Measurements from ENCODE around the gene PPP1R12B.
A peak's percentile ranks its signal among the peaks of the same experiment; 100 is the strongest.
"Not testable (repeated sequence)": the region's sequence is repeated elsewhere in the genome, so short reads cannot be mapped to it uniquely, and the experiment has no call there.

Gene PPP1R12B

DNA sequence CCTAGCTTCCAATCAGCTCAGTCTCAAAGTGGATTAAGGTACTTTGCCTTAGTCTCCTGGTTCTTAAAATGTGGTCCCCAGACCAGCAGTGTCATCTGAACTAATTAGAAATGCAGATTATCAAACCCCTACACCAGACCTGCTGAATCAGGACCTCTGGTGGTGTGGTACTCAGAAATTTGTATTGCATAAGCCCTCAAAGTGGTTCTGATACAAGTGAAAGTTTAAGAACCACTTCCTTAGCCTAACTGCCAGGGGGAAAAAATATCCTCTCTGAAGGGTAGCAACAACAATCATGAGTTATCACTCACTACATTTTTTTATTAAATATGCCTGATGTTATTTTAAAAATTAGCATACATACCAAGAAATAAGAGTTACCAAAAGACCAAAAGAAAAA, 131.2 kb downstream of the PPP1R12B start:
- DNase-seq (ENCODE audit: extremely low spot score); CTCF ChIA-PET; POLR2A ChIA-PET: not testable (repeated sequence)

DNA sequence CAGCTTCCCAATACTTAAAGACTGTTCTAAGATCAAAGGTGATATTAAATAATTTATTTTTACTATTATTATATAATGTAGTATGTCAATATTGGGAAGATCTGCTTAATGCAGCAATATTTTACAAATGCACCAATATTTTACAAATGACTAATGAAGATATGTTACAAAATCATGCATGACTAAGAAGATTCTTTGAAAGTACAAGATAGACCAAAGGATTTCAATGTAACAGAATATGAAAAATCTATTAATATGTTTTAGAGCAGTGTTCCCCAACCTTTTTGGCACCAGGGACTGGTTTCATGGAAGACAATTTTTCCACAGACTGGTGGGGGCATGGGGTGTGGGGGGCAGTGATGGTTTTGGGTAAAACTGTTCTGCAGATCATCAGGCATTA, 132.1 kb downstream of the PPP1R12B start:
- CTCF ChIA-PET; POLR2A ChIA-PET; DNase-seq (ENCODE audit: extremely low spot score): not testable (repeated sequence)

DNA sequence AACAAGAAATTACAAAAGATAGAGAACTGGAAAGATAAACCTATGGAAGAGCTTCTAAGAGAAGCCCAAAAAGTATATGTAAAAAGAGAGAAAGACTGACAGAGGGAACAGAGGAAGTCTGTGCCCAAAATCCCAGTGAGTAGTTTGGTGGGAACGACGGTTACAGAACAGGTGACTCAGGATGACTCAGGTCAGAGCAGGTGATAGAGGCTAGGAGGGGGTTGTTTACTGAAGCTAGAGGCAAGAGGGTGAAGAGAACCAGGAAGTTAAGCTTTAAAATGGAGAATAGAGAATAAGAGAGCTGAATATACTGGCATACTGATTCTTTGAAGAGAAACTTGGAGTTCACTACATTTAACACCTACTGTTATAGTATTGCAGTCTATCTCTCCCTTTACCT, 134.9 kb downstream of the PPP1R12B start:
- POLR2A ChIA-PET; CTCF ChIA-PET; DNase-seq (ENCODE audit: extremely low spot score): not testable (repeated sequence)

GRCh38 chr1:202484032-202484431, 135.5 kb downstream of the PPP1R12B start:
- POLR2A ChIA-PET: not testable (repeated sequence)
- CTCF ChIA-PET: interaction anchor here (0.7 kb wide), 1 partner anchor 236 kb away, joined by 3 read pairs; no protein-coding TSS in a partner anchor
- peak; percentile 3 for DNase-seq (ENCODE audit: extremely low spot score)

GRCh38 chr1:202484820-202485219, 136.3 kb downstream of the PPP1R12B start:
- CTCF ChIA-PET; DNase-seq (ENCODE audit: extremely low spot score): not testable (repeated sequence)
- POLR2A ChIA-PET: interaction anchor here (0.7 kb wide), 1 partner anchor 104 kb away, joined by 3 read pairs; no protein-coding TSS in a partner anchor

DNA sequence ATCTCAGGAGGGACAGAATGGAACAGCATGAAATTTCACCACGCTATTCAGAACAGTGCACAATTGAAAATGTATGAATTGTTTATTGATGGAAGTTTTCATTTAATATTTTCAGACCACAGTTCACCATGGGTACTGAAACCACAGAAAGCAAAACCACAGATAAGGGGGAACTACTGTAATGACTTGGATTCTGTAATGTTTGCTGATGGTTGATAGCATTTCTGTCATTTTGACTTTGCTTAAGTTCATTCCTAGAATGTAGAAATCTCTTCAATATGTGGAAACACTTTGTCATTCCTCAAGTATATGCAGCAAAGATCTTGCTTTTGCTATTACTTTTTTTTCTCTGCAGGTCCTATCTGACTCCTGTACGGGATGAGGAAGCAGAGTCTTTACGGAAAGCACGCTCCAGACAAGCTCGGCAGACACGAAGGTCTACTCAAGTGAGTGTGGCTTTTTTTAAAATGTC, 139.7 kb downstream of the PPP1R12B start:
- POLR2A ChIA-PET, CTCF ChIA-PET: not testable (repeated sequence)
- DNase-seq (ENCODE audit: extremely low spot score): peak; percentile 11

- DNase-seq (ENCODE audit: extremely low spot score); POLR2A ChIA-PET; CTCF ChIA-PET: not testable (repeated sequence)
These were observed 140.6 kb downstream of the PPP1R12B start for GRCh38 chr1:202489101-202489500.

DNA sequence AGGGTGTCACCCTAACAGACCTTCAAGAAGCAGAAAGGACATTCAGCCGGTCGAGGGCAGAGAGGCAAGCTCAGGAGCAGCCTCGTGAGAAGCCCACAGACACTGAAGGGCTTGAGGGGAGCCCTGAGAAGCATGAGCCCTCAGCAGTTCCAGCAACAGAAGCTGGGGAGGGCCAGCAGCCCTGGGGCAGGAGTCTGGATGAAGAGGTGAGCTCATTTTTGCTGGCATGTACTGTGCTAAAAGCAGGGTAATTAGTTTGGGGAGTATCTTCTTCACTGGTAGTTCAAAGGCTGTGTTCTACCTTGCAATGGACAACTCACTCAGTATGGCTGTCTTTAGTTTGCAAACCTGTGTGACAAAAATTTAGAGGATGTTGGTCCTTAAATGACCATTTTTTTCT, 144.6 kb downstream of the PPP1R12B start:
- DNase-seq (ENCODE audit: extremely low spot score); CTCF ChIA-PET; POLR2A ChIA-PET: not testable (repeated sequence)

GRCh38 chr1:202498542-202498941, 150.0 kb downstream of the PPP1R12B start:
- TF ChIP-seq, protein P1, sequence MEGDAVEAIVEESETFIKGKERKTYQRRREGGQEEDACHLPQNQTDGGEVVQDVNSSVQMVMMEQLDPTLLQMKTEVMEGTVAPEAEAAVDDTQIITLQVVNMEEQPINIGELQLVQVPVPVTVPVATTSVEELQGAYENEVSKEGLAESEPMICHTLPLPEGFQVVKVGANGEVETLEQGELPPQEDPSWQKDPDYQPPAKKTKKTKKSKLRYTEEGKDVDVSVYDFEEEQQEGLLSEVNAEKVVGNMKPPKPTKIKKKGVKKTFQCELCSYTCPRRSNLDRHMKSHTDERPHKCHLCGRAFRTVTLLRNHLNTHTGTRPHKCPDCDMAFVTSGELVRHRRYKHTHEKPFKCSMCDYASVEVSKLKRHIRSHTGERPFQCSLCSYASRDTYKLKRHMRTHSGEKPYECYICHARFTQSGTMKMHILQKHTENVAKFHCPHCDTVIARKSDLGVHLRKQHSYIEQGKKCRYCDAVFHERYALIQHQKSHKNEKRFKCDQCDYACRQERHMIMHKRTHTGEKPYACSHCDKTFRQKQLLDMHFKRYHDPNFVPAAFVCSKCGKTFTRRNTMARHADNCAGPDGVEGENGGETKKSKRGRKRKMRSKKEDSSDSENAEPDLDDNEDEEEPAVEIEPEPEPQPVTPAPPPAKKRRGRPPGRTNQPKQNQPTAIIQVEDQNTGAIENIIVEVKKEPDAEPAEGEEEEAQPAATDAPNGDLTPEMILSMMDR (IDR thresholded peaks at IDR 0.05; ENCODE audit: control extremely low read depth, extremely low read depth, low read depth, missing control alignments): no peak
- no peak for DNase-seq (ENCODE audit: extremely low spot score)
- CTCF ChIA-PET: interaction anchor here (0.7 to 1.3 kb wide), 2 partner anchors 76 to 102 kb away, joined by 3 to 5 read pairs; no protein-coding TSS in a partner anchor
- POLR2A ChIA-PET: no interaction called here

- CTCF ChIA-PET: interaction anchor here (1.8 to 3.6 kb wide), 2 partner anchors 72 to 75 kb away, joined by 15 to 16 read pairs; no protein-coding TSS in a partner anchor
- POLR2A ChIA-PET; DNase-seq (ENCODE audit: extremely low spot score): not testable (repeated sequence)
These were observed 151.5 kb downstream of the PPP1R12B start for GRCh38 chr1:202499997-202500396.

DNA sequence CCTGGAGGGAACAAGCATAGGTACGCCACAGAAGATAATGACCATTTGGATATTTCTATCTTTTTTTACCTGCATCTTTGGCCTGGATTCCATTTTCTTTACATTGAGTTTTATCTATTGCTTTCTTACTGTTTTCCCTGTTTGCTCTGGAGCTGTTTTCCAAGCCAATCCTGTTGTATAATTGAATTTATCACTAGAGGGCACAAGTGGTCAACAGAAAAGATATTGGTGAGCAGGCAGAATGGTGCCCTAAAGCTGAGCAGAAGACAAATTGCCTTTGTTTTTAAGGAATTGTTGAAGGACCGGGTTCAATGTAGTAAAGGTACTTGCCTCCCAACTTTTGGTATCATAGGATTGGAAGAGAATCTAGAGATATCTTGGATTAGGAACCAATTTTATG, 152.8 kb downstream of the PPP1R12B start:
- TF ChIP-seq, protein P1 (IDR thresholded peaks at IDR 0.05; ENCODE audit: control extremely low read depth, extremely low read depth, low read depth, missing control alignments): peak; percentile 44
- CTCF ChIA-PET: interaction anchor here (1.0 to 3.6 kb wide), 10 partner anchors 26 to 218 kb away, joined by 4 to 16 read pairs (median 5); no protein-coding TSS in a partner anchor
- POLR2A ChIA-PET: no interaction called here
- DNase-seq (ENCODE audit: extremely low spot score): peak; percentile 7

DNA sequence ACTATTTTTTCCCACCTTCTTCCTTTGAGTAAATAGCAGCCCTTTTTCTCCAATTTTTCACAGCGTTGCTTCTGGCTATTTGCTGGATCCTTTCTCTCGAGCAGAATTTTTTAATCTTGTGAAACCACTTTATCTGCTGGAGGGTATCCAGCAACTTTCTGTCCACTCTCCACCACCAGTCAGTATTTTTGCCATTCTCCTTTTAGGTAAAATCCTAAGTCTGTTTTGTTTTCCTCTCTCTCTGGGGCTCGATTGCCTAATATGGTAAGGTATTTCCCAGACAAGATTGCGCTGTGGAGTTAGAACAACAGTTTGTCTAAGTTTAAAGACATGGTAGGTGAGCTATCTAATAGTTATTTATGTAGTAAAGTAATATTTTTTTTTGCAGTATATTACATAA, 156.9 kb downstream of the PPP1R12B start:
- TF ChIP-seq, protein P1 (IDR thresholded peaks at IDR 0.05; ENCODE audit: control extremely low read depth, extremely low read depth, low read depth, missing control alignments): no peak
- no peak for DNase-seq (ENCODE audit: extremely low spot score)
- CTCF ChIA-PET: interaction anchor here (0.8 kb wide), 1 partner anchor 215 kb away, joined by 3 read pairs; no protein-coding TSS in a partner anchor
- POLR2A ChIA-PET: no interaction called here

DNA sequence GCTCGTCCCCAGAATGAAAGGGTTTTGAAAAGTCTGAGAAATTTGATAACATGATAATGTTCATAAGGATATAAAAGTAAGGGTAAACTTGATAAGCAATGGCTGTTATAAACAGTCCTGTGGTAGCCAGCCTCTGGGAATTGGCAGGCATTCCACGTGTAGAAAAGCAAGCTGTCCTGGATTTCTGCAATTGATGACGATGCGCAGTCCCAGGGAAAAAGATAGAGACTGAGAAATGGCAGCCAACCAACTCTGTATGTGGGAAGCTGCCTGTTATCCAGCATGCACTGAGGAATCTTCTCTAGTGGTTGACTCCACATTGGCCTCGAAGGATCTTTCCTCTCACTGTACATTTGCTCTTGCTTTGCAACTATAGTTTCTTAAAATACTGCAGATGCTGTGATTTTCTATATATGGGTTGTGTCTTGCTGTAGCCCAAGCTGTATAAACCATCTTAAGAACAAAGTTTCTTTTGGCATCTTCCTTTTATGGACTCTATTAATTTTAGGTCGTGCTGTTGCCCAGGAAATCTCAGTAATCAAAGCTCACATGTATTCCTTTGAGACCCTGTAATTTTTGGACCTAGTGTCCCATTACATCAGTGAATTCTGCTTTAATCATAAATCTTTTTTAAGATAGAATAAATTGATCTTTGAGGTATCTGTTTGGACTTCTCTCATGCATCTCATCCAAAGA, 157.5 kb downstream of the PPP1R12B start:
- POLR2A ChIA-PET; DNase-seq (ENCODE audit: extremely low spot score): not testable (repeated sequence)
- CTCF ChIA-PET: interaction anchor here (0.7 to 1.2 kb wide), 3 partner anchors 68 to 214 kb away, joined by 3 read pairs; no protein-coding TSS in a partner anchor

GRCh38 chr1:202508863-202509262, 160.4 kb downstream of the PPP1R12B start:
- CTCF ChIA-PET: interaction anchor here (0.8 to 2.0 kb wide), 3 partner anchors 8 to 210 kb away, joined by 3 to 4 read pairs (median 4); no protein-coding TSS in a partner anchor
- POLR2A ChIA-PET; DNase-seq (ENCODE audit: extremely low spot score): not testable (repeated sequence)

DNA sequence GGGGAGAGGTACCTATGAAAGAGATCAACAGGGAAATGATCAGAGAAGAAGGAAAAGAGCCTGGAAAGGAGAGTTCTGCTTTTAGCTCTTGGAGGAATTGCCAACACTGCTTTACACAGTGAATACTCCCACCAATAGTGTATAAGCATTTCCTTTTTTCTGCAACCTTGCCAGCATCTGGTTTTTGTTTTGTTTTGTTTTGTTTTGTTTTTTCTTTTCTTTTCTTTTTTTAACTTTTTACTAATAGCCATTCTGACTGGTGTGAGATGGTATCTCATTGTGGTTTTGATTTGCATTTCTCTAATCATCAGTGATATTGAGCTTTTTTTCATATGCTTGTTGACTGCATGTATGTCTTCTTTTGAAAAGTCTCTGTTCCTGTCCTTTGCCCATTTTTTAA, 165.4 kb downstream of the PPP1R12B start:
- DNase-seq (ENCODE audit: extremely low spot score); POLR2A ChIA-PET: not testable (repeated sequence)
- CTCF ChIA-PET: interaction anchor here (0.9 kb wide), 1 partner anchor 206 kb away, joined by 3 read pairs; no protein-coding TSS in a partner anchor
